ENCODE results near the gene KIF13A. TPM values are rescaled to one million over a fixed set of nuclear protein-coding genes. Genes with fewer than 3 reads are reported as not detected.

The KIF13A gene
- total RNA-seq, 1 donor from 2014 or later: 29.0 TPM

- Histone ChIP-seq H3F3A (ENCODE audit: low read depth) (peaks cover 4% of the 10 kb centered on the region), H3K4me1 (peaks cover 11% of the 10 kb centered on the region), H3K4me2 (no peak overlapping the region), H3K27me3 (no peaks in the 10 kb centered on the region), H3K27ac (no peak overlapping the region), H3K79me2 (ENCODE audit: low read depth) (peaks cover 18% of the 10 kb centered on the region), H3K36me3 (no peaks in the 10 kb centered on the region), H3K4me3 (no peak overlapping the region), H3K9ac (no peak overlapping the region), H3K9me3 (ENCODE audit: low read depth) (no peaks in the 10 kb centered on the region), H4K20me1 (ENCODE audit: low read depth) (peaks cover 8% of the 10 kb centered on the region), H2AFZ (replicated peaks) (no peak overlapping the region)
- TF ChIP-seq CTCF (IDR thresholded peaks at IDR 0.05): no peak
- TF ChIP-seq EZH2phosphoT487 (IDR thresholded peaks at IDR 0.05): no peak
- no peak for TF ChIP-seq EZH2 (IDR thresholded peaks at IDR 0.05)
- Mint-ChIP-seq H3K27me3 (ENCODE audit: insufficient read depth, low read depth) (no peaks in the 10 kb centered on the region), H3K4me1 (peaks cover 29% of the 10 kb centered on the region), H3K27ac (no peak overlapping the region), H3K4me3 (no peak overlapping the region), H3K9me3 (peaks cover 9% of the 10 kb centered on the region), H3K36me3 (peaks cover 8% of the 10 kb centered on the region)
- DNase-seq (ENCODE audit: low spot score): no peak
These were observed 52.0 kb downstream of the KIF13A start for GRCh38 chr6:17935188-17936149.

GRCh38 chr6:17933716-17934115, 53.7 kb downstream of the KIF13A start:
- H3K79me2 ChIP-seq (ENCODE audit: low read depth): peaks cover 25% of the 10 kb centered on the region
- peaks cover 10% of the 10 kb centered on the region for H3K4me1 ChIP-seq
- H3K27ac ChIP-seq: no peak overlapping the region
- no peaks in the 10 kb centered on the region for H3K36me3 ChIP-seq
- Mint-ChIP-seq H3K4me3 (no peak overlapping the region), H3K27me3 (ENCODE audit: insufficient read depth, low read depth) (no peaks in the 10 kb centered on the region), H3K4me1 (peaks cover 33% of the 10 kb centered on the region), H3K36me3 (no peaks in the 10 kb centered on the region), H3K9me3 (no peaks in the 10 kb centered on the region), H3K27ac (peak overlapping the region; percentile 69)
- peaks cover 11% of the 10 kb centered on the region for H4K20me1 ChIP-seq (ENCODE audit: low read depth)
- H3K9ac ChIP-seq: no peak overlapping the region
- no peaks in the 10 kb centered on the region for H3F3A ChIP-seq (ENCODE audit: low read depth)
- no peak overlapping the region for H2AFZ ChIP-seq (replicated peaks)
- H3K4me3 ChIP-seq: no peak overlapping the region
- TF ChIP-seq EZH2phosphoT487 (IDR thresholded peaks at IDR 0.05): no peak
- no peak for TF ChIP-seq EZH2 (IDR thresholded peaks at IDR 0.05)
- TF ChIP-seq CTCF (IDR thresholded peaks at IDR 0.05): no peak
- no peak overlapping the region for H3K4me2 ChIP-seq
- no peaks in the 10 kb centered on the region for H3K27me3 ChIP-seq
- no peaks in the 10 kb centered on the region for H3K9me3 ChIP-seq (ENCODE audit: low read depth)
- no peak for DNase-seq (ENCODE audit: low spot score)

- H3K4me3 ChIP-seq: no peak overlapping the region
- H2AFZ ChIP-seq (replicated peaks): no peak overlapping the region
- Mint-ChIP-seq H3K9me3 (no peaks in the 10 kb centered on the region), H3K4me1 (peaks cover 33% of the 10 kb centered on the region), H3K36me3 (no peaks in the 10 kb centered on the region), H3K27me3 (ENCODE audit: insufficient read depth, low read depth) (no peaks in the 10 kb centered on the region), H3K4me3 (no peak overlapping the region), H3K27ac (peak overlapping the region; percentile 52)
- H3K36me3 ChIP-seq: no peaks in the 10 kb centered on the region
- H3K4me2 ChIP-seq: no peak overlapping the region
- H3K27me3 ChIP-seq: no peaks in the 10 kb centered on the region
- peaks cover 10% of the 10 kb centered on the region for H3K4me1 ChIP-seq
- no peak for DNase-seq (ENCODE audit: low spot score)
- no peak for TF ChIP-seq EZH2 (IDR thresholded peaks at IDR 0.05)
- no peak overlapping the region for H3K27ac ChIP-seq
- no peaks in the 10 kb centered on the region for H3F3A ChIP-seq (ENCODE audit: low read depth)
- peaks cover 36% of the 10 kb centered on the region for H3K79me2 ChIP-seq (ENCODE audit: low read depth)
- H4K20me1 ChIP-seq (ENCODE audit: low read depth): peaks cover 11% of the 10 kb centered on the region
- H3K9ac ChIP-seq: no peak overlapping the region
- no peaks in the 10 kb centered on the region for H3K9me3 ChIP-seq (ENCODE audit: low read depth)
These were observed 55.0 kb downstream of the KIF13A start for GRCh38 chr6:17932330-17932852.

GRCh38 chr6:17931227-17931626, 56.2 kb downstream of the KIF13A start:
- Histone ChIP-seq H3K4me2 (no peak overlapping the region), H3K36me3 (no peaks in the 10 kb centered on the region), H3K4me3 (no peak overlapping the region), H3F3A (ENCODE audit: low read depth) (no peaks in the 10 kb centered on the region), H4K20me1 (ENCODE audit: low read depth) (peaks cover 11% of the 10 kb centered on the region), H3K9me3 (ENCODE audit: low read depth) (no peaks in the 10 kb centered on the region), H3K79me2 (ENCODE audit: low read depth) (peaks cover 39% of the 10 kb centered on the region), H3K4me1 (peaks cover 10% of the 10 kb centered on the region), H3K27me3 (no peaks in the 10 kb centered on the region), H3K27ac (no peak overlapping the region), H2AFZ (replicated peaks) (no peak overlapping the region), H3K9ac (no peak overlapping the region)
- H3K4me1 Mint-ChIP-seq: peaks cover 33% of the 10 kb centered on the region
- no peak overlapping the region for H3K27ac Mint-ChIP-seq
- H3K9me3 Mint-ChIP-seq: no peaks in the 10 kb centered on the region
- H3K36me3 Mint-ChIP-seq: no peaks in the 10 kb centered on the region
- TF ChIP-seq EZH2 (IDR thresholded peaks at IDR 0.05) (no peak), EZH2phosphoT487 (IDR thresholded peaks at IDR 0.05) (no peak), CTCF (IDR thresholded peaks at IDR 0.05) (no peak)
- no peaks in the 10 kb centered on the region for H3K27me3 Mint-ChIP-seq (ENCODE audit: insufficient read depth, low read depth)
- no peak for DNase-seq (ENCODE audit: low spot score)
- H3K4me3 Mint-ChIP-seq: no peak overlapping the region
